Stomach (tissue), 9 donors: ENCODE results near the gene LBR. TPM values are rescaled to one million over a fixed set of nuclear protein-coding genes. Genes with fewer than 3 reads are reported as not detected.

Experiments
- DNase-seq, 2 donors: peaks; one replicate each; pipeline versions ENCODE4 v3.0.0 to v3.0.0-alpha.2; 2013 to 2019
- H3K27ac ChIP-seq, 5 donors: fragments of 200-600 bp in 4 of 5; sonication (generic) in 4 of 5; one replicate each; pipeline ENCODE4 v1.5.1; 2013 to 2019; ENCODE audit warnings: mild to moderate bottlenecking in 1 of 5, moderate library complexity in 1 of 5
- H3K27me3 ChIP-seq, 3 donors: fragments of 200-600 bp; sonication (generic); one replicate each; pipeline ENCODE4 v1.5.1; 2017 to 2019; ENCODE audit warnings: mixed run types in 1 of 3
- H3K36me3 ChIP-seq, 4 donors: fragments of 200-600 bp; sonication (generic); 1 replicate in 3 of 4; 2 replicates in 1 of 4; pipeline ENCODE4 v1.5.1; 2016 to 2019
- H3K4me1 ChIP-seq, 4 donors: fragments of 200-600 bp; sonication (generic); one replicate each; pipeline ENCODE4 v1.5.1; 2016 to 2019
- H3K4me3 ChIP-seq, 4 donors: fragments of 200-600 bp; sonication (generic) in 3 of 4; one replicate each; pipeline ENCODE4 v1.5.1; 2016 to 2019; ENCODE audit warnings: mild to moderate bottlenecking in 1 of 4
- H3K9me3 ChIP-seq, 4 donors: fragments of 200-600 bp; sonication (generic); one replicate each; pipeline ENCODE4 v1.5.1; 2016 to 2019
- EP300 ChIP-seq: sonication (generic); formaldehyde crosslinking; IDR thresholded peaks from one replicate; pipeline ENCODE4 v1.6.1; 2017; ENCODE audit warnings: antibody characterized with exemption
- POLR2A ChIP-seq, 4 donors: fragments of 450-650 bp; IDR thresholded peaks; one replicate each; pipeline ENCODE4 v1.6.1; 2016; ENCODE audit warnings: antibody characterized with exemption in 4 of 4, control low read depth in 2 of 4, mild to moderate bottlenecking in 1 of 4, moderate library complexity in 1 of 4
- POLR2AphosphoS5 ChIP-seq, 3 donors: sonication (generic); formaldehyde crosslinking; IDR thresholded peaks; one replicate each; pipeline ENCODE4 v1.6.1; 2016; ENCODE audit warnings: antibody characterized with exemption in 3 of 3
- WGBS, 5 donors: extraction: QIAGEN DNeasy Blood & Tissue Kit in 3 of 5; methylation state at CpG; one replicate each; pipeline versions ENCODE4 v1.1.5 to v1.1.7; 2013 to 2018; 5-methylcytosine and 5-hydroxymethylcytosine counted together
- intact Hi-C: fragments of 100-400 bp; cut with DNase I; formaldehyde crosslinking; loops from one replicate; pipeline ENCODE4 v1.15.1; 2023; ENCODE audit warnings: low total_unique reads
- polyA plus RNA-seq, 3 donors: library from polyadenylated mRNA; stranded (reverse); fragments of 200-250 nt; gene quantifications; one replicate each; pipeline ENCODE4 v1.2.3, GENCODE V29; 2013
- total RNA-seq, 5 donors: library from RNA; depleted of rRNA; stranded (reverse); fragments of >200 nt; gene quantifications; one replicate each; pipeline versions ENCODE4 v1.1.0 to v1.2.3, GENCODE V29; 2014 to 2016
- TF ChIP-seq, protein P1 (sequence below), 7 experiments: fragments of 450-650 bp in 4 of 7; fragments of 200-600 bp in 3 of 7; sonication (generic) in 3 of 7; IDR thresholded peaks; one replicate each; pipeline ENCODE4 v1.5.1; 2016 to 2019; ENCODE audit warnings: antibody characterized with exemption in 7 of 7, control low read depth in 2 of 7, mild to moderate bottlenecking in 1 of 7
- donor health status: healthy with polysubstance abuse.
- donor health status: Bipolar disorder and iron deficiency.
- donor health status: healthy.

The LBR gene
- total and polyA plus RNA-seq, 8 donors, result 6.9 to 159 (median 54.3) TPM

DNA sequence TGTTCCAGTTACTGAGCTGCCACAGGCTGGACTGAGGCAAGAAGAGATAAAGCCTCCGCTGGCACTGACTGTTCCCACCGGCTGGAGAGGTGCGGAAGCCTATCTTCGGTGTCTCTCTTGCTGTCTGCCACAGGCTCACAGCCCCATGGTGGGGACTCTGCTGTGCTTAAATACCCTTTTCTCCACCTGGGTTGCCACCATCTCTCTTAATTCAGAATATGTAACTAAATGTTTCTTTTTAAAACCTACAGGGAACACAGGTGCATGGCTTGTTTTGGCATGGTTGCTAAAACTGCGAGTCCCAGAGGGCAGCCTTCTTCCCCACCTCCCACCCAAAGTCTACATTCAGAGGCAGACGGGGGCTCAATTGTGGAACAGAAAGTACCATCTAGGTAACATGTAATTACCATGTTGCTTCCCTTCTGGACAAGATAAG, 8.1 kb upstream of the LBR start:
- intact Hi-C loops, result no loop called here
- Histone ChIP-seq H3K27ac (no peak overlapping the region), H3K9me3 (peaks cover 0 to 4% (median 0%) of the 10 kb centered on the region in 4 donors), H3K36me3 (no peaks in the 10 kb centered on the region), H3K4me1 (peaks cover 4 to 17% (median 9%) of the 10 kb centered on the region in 4 donors), H3K27me3 (no peaks in the 10 kb centered on the region), H3K4me3 (no peak overlapping the region)
- no peak for DNase-seq
- TF ChIP-seq EP300, result no peak
- no peak for TF ChIP-seq POLR2A (IDR thresholded peaks at IDR 0.05)
- no peak for TF ChIP-seq POLR2AphosphoS5 (IDR thresholded peaks at IDR 0.05)
- TF ChIP-seq, protein P1, sequence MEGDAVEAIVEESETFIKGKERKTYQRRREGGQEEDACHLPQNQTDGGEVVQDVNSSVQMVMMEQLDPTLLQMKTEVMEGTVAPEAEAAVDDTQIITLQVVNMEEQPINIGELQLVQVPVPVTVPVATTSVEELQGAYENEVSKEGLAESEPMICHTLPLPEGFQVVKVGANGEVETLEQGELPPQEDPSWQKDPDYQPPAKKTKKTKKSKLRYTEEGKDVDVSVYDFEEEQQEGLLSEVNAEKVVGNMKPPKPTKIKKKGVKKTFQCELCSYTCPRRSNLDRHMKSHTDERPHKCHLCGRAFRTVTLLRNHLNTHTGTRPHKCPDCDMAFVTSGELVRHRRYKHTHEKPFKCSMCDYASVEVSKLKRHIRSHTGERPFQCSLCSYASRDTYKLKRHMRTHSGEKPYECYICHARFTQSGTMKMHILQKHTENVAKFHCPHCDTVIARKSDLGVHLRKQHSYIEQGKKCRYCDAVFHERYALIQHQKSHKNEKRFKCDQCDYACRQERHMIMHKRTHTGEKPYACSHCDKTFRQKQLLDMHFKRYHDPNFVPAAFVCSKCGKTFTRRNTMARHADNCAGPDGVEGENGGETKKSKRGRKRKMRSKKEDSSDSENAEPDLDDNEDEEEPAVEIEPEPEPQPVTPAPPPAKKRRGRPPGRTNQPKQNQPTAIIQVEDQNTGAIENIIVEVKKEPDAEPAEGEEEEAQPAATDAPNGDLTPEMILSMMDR (IDR thresholded peaks at IDR 0.05), result no peak
- WGBS, 5 donors, result 52 to 78% (median 58%) methylated on average over 6 of the region's 6 CpGs

DNA sequence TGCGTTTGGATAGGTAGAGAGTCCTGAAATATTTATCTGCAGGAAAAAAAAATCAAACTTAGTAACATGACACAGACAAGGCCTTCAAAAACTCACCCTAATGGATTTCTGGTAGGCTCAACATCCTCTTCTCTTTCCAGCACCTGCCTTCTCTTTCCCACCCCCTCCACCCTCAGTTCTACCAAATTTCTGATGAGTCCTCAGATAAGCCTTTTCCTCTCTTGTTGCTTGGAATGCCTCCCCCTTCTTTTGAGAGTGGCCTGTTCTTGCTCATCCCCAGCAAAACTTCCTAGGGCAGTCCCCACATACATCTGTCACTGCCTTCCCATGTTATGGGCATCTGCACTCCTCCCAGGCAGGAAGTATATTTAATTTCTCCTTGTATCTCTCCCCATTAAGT, 7.6 kb upstream of the LBR start:
- TF ChIP-seq, protein P1 (IDR thresholded peaks at IDR 0.05), result no peak
- no peaks in the 10 kb centered on the region for H3K36me3 ChIP-seq
- H3K27me3 ChIP-seq, result no peaks in the 10 kb centered on the region
- WGBS, 5 donors, result 69 to 93% (median 87%) methylated on average over 1 of the region's 1 CpG
- intact Hi-C loops, result no loop called here
- H3K4me1 ChIP-seq, result peaks cover 0 to 12% (median 6%) of the 10 kb centered on the region in 4 donors
- no peak overlapping the region for H3K27ac ChIP-seq
- H3K4me3 ChIP-seq, result no peak overlapping the region
- no peak for DNase-seq
- peaks cover 0 to 4% (median 0%) of the 10 kb centered on the region in 4 donors for H3K9me3 ChIP-seq

DNA sequence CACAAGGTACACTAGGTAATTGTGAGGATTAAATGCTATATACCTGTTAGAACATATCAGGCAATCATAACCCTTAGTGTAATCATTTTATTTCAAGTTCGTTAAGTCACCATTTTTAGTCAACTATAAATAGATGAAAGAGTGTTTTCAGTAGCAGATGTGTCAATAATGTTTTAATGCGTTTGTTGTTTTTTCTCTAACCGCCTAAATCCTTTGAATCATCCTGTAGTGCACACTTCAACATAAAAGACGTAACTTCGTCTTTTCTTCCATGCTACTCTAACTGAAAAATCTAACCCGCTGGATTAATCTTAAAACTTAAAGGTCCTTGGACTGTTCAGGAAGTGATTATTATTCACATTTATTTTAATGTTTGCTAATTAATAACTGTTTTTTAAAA, 7.2 kb upstream of the LBR start:
- intact Hi-C loops, result no loop called here
- 75 to 85% (median 75%) methylated on average over 6 of the region's 6 CpGs for WGBS, 5 donors
- TF ChIP-seq, protein P1 (IDR thresholded peaks at IDR 0.05), result no peak
- peaks cover 0 to 12% (median 4%) of the 10 kb centered on the region in 4 donors for H3K4me1 ChIP-seq
- DNase-seq, result no peak
- no peaks in the 10 kb centered on the region for H3K27me3 ChIP-seq
- no peak overlapping the region for H3K27ac ChIP-seq
- peaks cover 0 to 4% (median 0%) of the 10 kb centered on the region in 4 donors for H3K9me3 ChIP-seq
- H3K36me3 ChIP-seq, result no peaks in the 10 kb centered on the region
- H3K4me3 ChIP-seq, result no peak overlapping the region

DNA sequence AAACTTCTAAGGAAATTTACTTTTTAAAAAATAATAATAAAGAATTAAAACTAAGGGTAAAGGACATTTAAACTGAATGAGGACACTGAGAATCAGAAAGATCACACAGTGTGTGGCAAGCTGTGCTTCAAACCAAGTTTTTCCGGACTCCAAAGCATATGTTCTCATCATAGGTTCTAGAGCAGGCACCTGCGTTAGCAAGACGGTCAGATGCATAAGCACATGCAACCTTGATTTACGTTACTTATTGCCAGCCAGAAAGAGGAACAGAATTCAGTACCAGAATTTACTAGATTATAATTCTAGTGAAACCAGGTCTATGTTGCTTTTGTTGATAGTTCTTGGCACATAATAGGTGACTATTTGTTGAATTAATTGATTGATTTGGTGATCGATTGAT, 6.2 kb upstream of the LBR start:
- Histone ChIP-seq H3K27ac (no peak overlapping the region), H3K9me3 (peaks cover 0 to 4% (median 0%) of the 10 kb centered on the region in 4 donors), H3K4me3 (no peak overlapping the region), H3K36me3 (no peaks in the 10 kb centered on the region), H3K4me1 (peaks cover 0 to 9% (median 3%) of the 10 kb centered on the region in 4 donors), H3K27me3 (no peaks in the 10 kb centered on the region)
- WGBS, 5 donors, result 75 to 93% (median 88%) methylated on average over 5 of the region's 5 CpGs
- intact Hi-C loops, result no loop called here
- TF ChIP-seq POLR2AphosphoS5 (IDR thresholded peaks at IDR 0.05), result no peak
- TF ChIP-seq, protein P1 (IDR thresholded peaks at IDR 0.05), result no peak
- no peak for TF ChIP-seq EP300
- no peak for TF ChIP-seq POLR2A (IDR thresholded peaks at IDR 0.05)
- DNase-seq, result no peak
